ENCODE measurements around the gene SLC5A9. TPM values are rescaled to one million over a fixed set of nuclear protein-coding genes. Genes with fewer than 3 reads are reported as not detected.
"Not testable (repeated sequence)": the region's sequence is repeated elsewhere in the genome, so short reads cannot be mapped to it uniquely, and the experiment has no call there.

The SLC5A9 gene
- total RNA-seq, 1 donor from 2014 or later, result 0.40 TPM

GRCh38 chr1:48284696-48285420 is 62.3 kb downstream of the SLC5A9 start:
- ATAC-seq; intact Hi-C loops (cut with DNase I); DNase-seq (ENCODE audit: low spot score): not testable (repeated sequence)

DNA sequence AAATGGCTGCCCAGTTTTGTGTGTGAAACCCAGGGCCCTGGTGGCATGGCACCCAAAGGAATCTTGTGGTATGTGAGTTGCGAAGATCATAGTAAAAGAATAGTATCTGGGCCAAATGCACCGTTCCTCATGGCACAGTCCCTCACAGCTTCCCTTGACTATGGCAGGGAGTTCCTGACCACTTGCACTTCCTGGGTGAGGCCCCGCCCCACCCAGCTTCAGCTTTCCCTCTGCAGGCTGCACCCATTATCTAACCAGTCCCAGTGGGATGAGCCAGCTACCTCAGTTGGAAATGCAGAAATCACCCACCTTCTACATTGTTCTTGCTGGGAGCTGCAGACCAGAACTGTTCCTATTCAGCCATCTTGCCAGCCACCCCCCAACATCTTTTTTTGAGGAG is 63.0 kb downstream of the SLC5A9 start:
- ATAC-seq (no peak), DNase-seq (ENCODE audit: low spot score) (no peak)
- intact Hi-C loops (cut with DNase I), result no loop called here

DNA sequence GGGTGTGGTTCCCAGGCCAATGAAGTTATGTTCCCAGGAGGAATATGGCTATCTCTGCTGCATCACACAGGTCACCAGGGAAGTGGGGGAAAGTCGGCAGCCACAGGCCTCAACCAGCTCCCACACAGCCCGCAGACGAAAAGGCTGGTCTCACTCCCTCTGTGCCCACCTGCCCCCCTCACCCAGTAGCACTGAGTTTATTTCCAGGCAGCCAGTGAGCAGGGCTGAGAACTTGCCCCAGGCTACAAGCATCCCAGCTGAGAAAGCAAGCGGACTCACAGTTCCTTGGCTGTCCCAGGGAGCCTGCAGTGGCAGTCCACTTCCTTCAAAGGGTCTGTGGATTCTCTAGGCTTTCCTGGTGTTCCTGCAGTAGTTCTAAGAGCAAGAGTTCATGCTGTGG is 68.9 kb downstream of the SLC5A9 start:
- ATAC-seq (no peak), DNase-seq (ENCODE audit: low spot score) (no peak)
- intact Hi-C loops (cut with DNase I), result no loop called here

- no peak for DNase-seq (ENCODE audit: low spot score)
- intact Hi-C loops (cut with DNase I), result no loop called here
- no peak for ATAC-seq
These were observed 70.2 kb downstream of the SLC5A9 start for GRCh38 chr1:48292706-48293105.

- ATAC-seq; DNase-seq (ENCODE audit: low spot score); intact Hi-C loops (cut with DNase I): not testable (repeated sequence)
These were observed 71.6 kb downstream of the SLC5A9 start for GRCh38 chr1:48294094-48294493.

DNA sequence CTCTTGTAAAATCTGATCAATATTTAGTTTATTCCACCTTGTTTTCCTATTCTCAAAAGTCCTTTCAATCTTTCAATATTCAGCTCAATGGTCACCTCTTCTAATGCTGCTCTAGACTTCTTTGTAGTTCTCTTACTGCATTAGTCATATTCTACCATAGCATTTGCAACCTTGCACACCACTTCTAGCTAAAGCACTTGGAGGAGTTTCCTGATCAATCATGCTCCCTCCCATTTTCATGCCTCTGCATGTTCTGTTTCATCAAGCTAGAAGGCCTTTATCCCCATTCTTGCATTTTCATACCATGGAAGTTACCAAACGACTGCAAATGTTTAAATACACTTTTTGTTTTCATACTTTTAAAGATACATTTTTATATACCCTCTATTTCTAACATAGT is 72.1 kb downstream of the SLC5A9 start:
- intact Hi-C loops (cut with DNase I), result no loop called here
- DNase-seq (ENCODE audit: low spot score) (no peak), ATAC-seq (no peak)

Other genes with a start within 250 kb of the SLC5A9 start
- gene TRABD2B, start 225.3 kb upstream of the SLC5A9 start, total RNA-seq, result 5.0 TPM
- gene SPATA6, start 249.5 kb downstream of the SLC5A9 start, total RNA-seq, result 70.3 TPM